ENCODE data around the gene DLG4.
"Not testable (repeated sequence)": the region's sequence is repeated elsewhere in the genome, so short reads cannot be mapped to it uniquely, and the experiment has no call there.

Gene DLG4

DNA sequence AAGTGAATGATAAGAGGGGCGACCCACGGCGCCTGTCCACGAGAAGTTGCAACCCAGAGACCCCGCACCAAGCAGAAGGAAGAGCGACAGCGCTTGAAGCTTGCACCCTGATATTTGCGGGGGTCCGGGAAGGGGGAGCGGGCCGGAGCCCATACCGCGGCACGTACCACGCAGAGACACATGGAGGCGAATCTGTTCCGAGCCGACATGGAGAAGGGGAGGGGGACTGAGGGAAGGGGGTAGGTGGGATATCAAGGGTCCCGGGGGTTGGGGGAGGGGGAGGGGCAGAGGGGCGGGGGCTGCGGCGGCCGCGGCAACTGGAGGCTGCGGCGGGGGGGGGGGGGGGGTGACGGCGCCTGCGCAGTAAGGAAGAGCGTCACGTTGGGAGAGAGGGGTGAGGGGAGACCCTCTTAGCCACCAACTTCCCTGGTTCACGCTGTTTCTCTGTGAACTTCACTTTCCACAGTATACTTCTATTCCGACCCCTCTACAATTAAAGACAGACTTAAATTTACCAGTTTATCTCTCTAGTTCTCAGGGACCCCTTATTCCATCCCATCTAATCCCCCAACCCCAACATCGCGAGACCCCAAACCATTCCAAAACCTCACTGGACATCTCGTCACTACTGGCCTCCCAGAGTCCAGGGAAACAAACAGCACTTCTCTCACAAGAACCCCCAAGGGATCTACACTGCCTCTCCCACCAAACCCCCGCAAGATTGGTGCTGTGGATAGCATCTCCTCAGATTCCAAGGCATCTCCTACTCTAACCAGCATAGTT lies 8.0 kb downstream of the DLG4 start:
- no peak for DNase-seq

- no peak for DNase-seq
Measured at GRCh38 chr17:7208754-7209460, 10.7 kb downstream of the DLG4 start.

- no peak for DNase-seq
Measured at GRCh38 chr17:7208027-7208571, 11.5 kb downstream of the DLG4 start.

DNA sequence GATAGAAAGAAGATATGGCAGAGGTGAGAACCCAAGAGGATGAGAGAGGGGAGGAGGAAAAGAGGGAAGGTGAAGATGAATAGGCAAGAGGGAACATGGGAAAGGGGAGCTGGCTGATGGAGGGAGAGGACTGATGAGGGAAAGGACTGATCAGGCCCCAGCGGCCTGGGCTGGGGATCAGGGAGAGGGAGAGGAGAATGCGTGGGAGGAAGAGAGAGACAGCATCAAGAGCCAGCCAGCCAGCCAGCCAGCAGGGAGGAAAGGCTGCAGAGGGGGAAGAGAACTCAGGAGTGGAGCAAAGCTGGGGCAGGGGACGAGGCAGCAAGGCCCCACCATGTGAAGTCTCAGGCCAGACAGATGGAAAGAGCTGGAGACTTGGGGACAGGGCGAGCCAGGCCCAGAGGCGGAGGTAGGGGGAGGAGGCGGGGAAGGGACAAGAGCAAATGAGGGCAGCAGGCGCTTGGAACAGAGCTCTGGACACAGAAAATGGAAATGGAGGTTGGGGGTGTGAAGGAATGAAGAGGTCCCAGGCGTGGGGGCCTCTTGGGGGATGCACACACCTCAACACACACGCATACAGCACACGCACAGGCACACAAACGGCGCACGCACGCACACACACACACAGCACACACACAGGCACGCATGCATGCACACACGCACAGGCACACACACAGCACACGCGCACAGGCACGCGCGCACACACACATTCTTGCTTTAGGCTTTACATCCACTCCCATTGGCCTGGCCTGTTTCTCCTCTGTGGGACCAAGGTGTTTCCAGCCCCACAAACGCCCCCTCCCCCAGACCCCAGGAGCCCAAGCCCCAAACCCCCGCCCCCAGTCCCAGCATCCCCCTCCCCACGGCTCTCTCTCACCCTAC lies 12.3 kb downstream of the DLG4 start:
- no peak for DNase-seq

GRCh38 chr17:7205561-7205960 lies 14.1 kb downstream of the DLG4 start:
- no peak for DNase-seq

GRCh38 chr17:7204828-7205461 lies 14.7 kb downstream of the DLG4 start:
- peak; percentile 92 for DNase-seq

- no peak for DNase-seq
Measured at GRCh38 chr17:7204336-7204735, 15.3 kb downstream of the DLG4 start.

DNA sequence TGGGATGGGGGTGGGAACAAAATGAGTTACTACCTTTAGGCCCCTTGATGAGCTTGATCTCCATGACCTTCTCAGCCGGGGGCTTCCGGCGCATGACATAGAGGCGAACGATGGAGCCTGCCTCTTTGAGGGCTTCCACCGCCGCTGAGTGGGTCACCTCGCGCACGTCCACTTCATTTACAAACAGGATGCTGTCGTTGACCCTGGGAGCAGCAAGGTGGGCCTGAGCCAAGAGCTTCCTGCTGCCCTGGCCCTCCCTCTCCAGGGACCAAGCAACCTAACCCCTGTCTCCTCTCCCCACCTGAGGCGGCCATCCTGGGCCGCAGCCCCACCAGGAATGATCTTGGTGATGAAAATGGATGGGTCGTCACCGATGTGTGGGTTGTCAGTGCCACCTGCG lies 16.2 kb downstream of the DLG4 start:
- DNase-seq = no peak

GRCh38 chr17:7196651-7197401 lies 22.8 kb downstream of the DLG4 start:
- no peak for DNase-seq

DNA sequence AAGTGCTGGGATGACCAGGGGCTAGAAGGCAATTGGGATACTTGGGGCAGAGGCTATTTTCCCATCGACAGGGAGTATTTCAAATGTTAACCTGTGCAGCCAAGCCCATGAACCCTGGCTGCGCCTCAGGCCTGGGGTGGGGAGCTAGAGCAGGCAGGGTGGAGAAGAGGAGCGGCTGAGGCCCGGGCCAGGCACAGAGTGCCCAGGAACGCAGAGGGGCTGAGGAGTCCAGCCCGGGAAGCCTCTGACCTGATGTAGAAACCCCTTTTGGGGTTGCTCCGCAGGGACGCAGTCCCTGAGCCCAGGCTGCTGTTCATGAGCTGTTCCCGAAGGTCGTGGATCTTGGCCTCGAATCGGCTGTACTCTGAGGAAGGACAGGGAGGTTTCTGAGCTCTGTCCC lies 23.7 kb downstream of the DLG4 start:
- DNase-seq = no peak

GRCh38 chr17:7192271-7192937 lies 27.2 kb downstream of the DLG4 start:
- no peak for DNase-seq

DNA sequence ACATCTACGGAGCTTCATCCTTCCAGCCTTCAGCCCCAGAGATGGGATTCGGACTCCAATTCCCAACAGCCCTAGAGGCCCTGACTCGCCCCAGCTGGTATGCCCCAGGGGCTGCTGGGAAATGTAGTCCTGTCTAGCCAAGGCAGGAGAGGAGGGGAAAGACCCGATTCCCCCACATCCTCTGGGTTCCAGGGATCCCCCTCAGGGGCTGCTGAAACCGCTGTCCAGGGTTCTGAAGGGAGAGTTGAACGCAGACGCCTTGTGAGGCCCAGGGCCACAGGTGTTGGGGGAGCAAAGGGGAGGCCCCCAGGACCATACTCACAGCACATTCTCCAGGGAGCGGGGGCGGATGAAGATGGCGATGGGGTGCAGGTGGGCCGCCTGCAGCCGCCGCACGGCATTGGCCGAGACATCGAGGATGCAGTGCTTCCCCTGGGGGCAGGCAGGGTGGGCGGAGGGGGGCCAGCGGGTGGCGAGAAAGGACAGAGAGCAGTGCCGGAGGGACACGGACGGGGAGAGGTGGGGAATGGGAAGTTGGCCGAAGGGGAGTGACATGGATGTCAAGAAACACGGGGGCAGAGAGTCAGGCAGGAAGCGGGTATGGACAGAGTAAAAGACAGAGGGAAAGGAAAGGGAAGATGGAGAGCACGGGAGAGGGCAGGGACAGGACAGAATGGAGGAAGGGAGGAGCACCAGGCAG lies 27.9 kb downstream of the DLG4 start:
- peak; percentile 25 for DNase-seq

DNA sequence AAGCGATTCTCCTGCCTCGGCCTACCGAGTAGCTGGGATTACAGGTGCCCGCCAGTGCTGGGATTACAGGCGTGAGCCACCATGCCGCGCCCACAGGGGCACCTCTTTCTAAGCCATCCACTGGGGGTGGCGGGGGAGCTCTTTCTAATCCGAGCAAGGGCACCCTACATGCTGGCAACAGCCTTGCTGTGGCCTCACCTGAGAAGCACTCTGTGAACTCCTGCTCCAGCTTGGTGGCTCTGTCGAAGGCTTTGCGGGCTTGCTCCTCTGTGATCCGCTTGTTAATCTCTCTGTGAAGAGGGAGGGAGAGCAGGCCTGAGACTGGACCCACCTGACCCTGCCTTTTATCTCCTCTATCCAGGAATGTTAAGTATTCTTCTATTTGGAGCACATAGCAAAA lies 28.6 kb downstream of the DLG4 start:
- no peak for DNase-seq

DNA sequence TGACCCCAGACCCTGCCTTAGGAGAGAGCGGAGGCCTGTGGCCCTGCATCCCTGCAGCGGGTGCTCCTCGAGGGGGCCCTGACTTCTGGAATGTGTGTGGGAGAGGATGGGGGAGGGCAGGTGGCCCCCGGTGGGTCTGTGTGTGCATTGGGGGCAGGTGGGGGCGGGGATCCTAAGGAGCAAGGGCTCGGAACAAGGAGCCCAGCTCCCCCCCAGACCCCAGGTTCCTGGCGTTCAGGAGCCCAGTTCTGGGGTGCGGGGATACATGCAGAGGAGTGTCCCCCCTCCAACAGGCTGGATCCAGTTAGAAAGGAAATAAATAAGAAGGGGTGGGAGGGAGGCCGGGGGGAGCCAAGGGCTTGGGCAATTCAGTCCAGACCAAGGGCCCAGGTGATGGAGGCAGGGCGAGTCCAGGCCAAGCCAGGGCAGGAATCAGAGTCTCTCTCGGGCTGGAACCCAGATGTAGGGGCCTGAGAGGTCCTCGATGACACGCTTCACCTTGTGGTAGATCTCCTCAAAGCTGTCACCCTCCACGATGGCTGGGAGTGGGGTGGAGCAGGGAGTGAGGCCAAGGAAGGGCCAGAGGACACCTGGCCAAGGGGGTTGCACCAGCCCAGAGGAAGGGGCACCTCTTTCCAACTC lies 29.2 kb downstream of the DLG4 start:
- DNase-seq = no peak

DNA sequence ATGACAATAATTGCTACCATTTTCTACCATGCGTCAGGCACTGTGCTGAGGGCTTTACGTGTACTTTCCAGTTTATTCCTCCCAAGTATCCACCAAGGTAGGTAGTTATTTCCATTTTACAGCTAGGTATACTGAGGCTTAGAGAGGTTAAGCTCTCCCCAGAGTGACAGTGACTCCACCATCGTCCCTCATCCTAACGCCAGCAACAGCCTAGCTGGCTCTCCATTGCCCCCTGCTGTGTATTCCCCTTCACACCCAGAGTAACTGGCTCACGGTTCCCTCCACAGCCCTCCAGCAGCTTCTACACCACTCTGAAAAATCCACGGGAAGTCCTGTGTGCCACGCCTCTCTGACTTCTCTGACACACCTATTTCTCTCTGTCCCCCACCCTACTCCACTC lies 33.4 kb downstream of the DLG4 start:
- DNase-seq = no peak

GRCh38 chr17:7184647-7185046 lies 35.0 kb downstream of the DLG4 start:
- DNase-seq = no peak

GRCh38 chr17:7184091-7184488 lies 35.5 kb downstream of the DLG4 start:
- no peak for DNase-seq

GRCh38 chr17:7183433-7184090 lies 36.1 kb downstream of the DLG4 start:
- DNase-seq = no peak

DNA sequence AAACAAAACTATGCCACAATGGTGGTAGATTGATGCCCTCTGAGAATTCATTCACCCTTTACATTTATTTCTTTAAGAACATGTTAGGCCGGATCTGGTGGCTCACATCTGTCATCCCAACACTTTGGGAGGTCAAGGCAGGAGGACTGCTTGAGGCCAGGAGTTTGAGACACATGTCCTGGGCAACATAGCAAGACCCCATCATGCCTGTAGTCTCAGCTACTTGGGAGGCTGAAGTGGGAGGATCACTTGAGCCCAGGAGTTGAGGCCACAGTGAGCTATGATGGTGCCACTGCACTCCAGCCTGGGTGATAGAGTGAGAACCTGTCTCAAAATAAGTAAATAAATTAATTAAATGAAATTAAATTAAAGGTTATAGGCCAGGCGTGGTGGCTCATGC lies 37.5 kb downstream of the DLG4 start:
- not testable (repeated sequence) for DNase-seq
